HepG2 (cell line): ENCODE measurements around the gene ERBB3. TPM values are rescaled to one million over a fixed set of nuclear protein-coding genes. Genes with fewer than 3 reads are reported as not detected.

ENCODE experiments used
- ATF5 ChIP-seq: sonication (generic); formaldehyde crosslinking; IDR thresholded peaks from 2 replicates; pipeline ENCODE4 v1.4.0; 2020; ENCODE audit warnings: mild to moderate bottlenecking, low read depth, missing genetic modification reagents
- ATF6 ChIP-seq: sonication (generic); formaldehyde crosslinking; conservative IDR thresholded peaks from 2 replicates; pipeline ENCODE4 v1.4.0; 2020; ENCODE audit warnings: missing genetic modification reagents
- ESRRA ChIP-seq: sonication (generic); formaldehyde crosslinking; IDR thresholded peaks from 2 replicates; pipeline ENCODE4 v1.5.1; 2020; ENCODE audit warnings: mild to moderate bottlenecking, low read depth, missing genetic modification reagents
- HDAC2 ChIP-seq: sonication (generic); formaldehyde crosslinking; IDR thresholded peaks from 2 replicates; pipeline ENCODE4 v1.4.0; 2020; ENCODE audit warnings: missing genetic modification reagents
- MEF2D ChIP-seq: sonication (generic); formaldehyde crosslinking; IDR thresholded peaks from 2 replicates; pipeline ENCODE4 v1.5.1; 2020; ENCODE audit warnings: mild to moderate bottlenecking, missing genetic modification reagents
- RFXAP ChIP-seq: sonication (generic); formaldehyde crosslinking; IDR thresholded peaks from 2 replicates; pipeline ENCODE4 v1.4.0; 2020; ENCODE audit warnings: missing genetic modification reagents, borderline replicate concordance
- SIN3A ChIP-seq: IDR thresholded peaks from 2 replicates; pipeline ENCODE4 v1.6.1; 2011; ENCODE audit warnings: low read depth, mild to moderate bottlenecking, control low read depth, low read length, borderline replicate concordance
- SYNCRIP ChIP-seq: fragments of 200-400 bp; formaldehyde crosslinking; IDR thresholded peaks from 2 replicates; pipeline ENCODE4 v1.6.1; 2018; ENCODE audit warnings: mild to moderate bottlenecking, low read depth, low read length; ENCODE audit not compliant: insufficient read depth
- THRA ChIP-seq: sonication (generic); formaldehyde crosslinking; IDR thresholded peaks from 2 replicates; pipeline ENCODE4 v1.4.0; 2020; ENCODE audit warnings: missing genetic modification reagents, borderline replicate concordance
- TOPORS ChIP-seq: sonication (generic); formaldehyde crosslinking; IDR thresholded peaks from 2 replicates; pipeline ENCODE4 v1.8.0; 2023; ENCODE audit warnings: mild to moderate bottlenecking, missing genetic modification reagents
- ZBTB26 ChIP-seq: IDR thresholded peaks from 2 replicates; pipeline ENCODE4 v1.6.1; 2016; ENCODE audit warnings: missing compliant biosample characterization, missing genetic modification reagents, borderline replicate concordance
- ZFY ChIP-seq: sonication (generic); formaldehyde crosslinking; IDR thresholded peaks from 2 replicates; pipeline ENCODE4 v1.4.0; 2020; ENCODE audit warnings: missing genetic modification reagents
- ZHX2 ChIP-seq, 2 experiments: sonication (generic) in 1 of 2; formaldehyde crosslinking in 1 of 2; IDR thresholded peaks; 2 replicates each; pipeline versions ENCODE4 v1.6.1 to v1.9.0; 2014 to 2022; ENCODE audit warnings: antibody characterized with exemption in 1 of 2, borderline replicate concordance in 1 of 2, inconsistent platforms in 1 of 2, low read depth in 1 of 2, missing genetic modification reagents in 1 of 2
- ZNF549 ChIP-seq: sonication (generic); formaldehyde crosslinking; IDR thresholded peaks from 2 replicates; pipeline ENCODE4 v1.5.0; 2020; ENCODE audit warnings: missing genetic modification reagents
- ZNF709 ChIP-seq: sonication (generic); formaldehyde crosslinking; IDR thresholded peaks from 2 replicates; pipeline ENCODE4 v1.5.0; 2020; ENCODE audit warnings: mild to moderate bottlenecking, missing genetic modification reagents
- polyA plus RNA-seq, 8 experiments: library from polyadenylated mRNA; depleted of rRNA in 3 of 8; stranded (reverse) in 7 of 8; unstranded in 1 of 8; fragments of >200 nt; fragmentation: Illumina TruSeq in 4 of 8; extraction: Trizol in 4 of 8; gene quantifications; 2 replicates each; pipeline versions ENCODE4 v1.2.1 to v1.2.3, GENCODE V29; 2011 to 2016; ENCODE audit warnings: low read depth in 4 of 8, missing spikeins in 1 of 8, mixed read lengths in 1 of 8; ENCODE audit not compliant: insufficient read depth in 1 of 8
- total RNA-seq, 5 experiments: library from RNA; depleted of rRNA; stranded (reverse); fragments of >200 nt; fragmentation: Illumina TruSeq; extraction: Trizol; gene quantifications; 2 replicates each; pipeline ENCODE4 v1.2.3, GENCODE V29; 2016; ENCODE audit warnings: low read depth in 1 of 5

The ERBB3 gene
- total and polyA plus RNA-seq, 2 of the 13 experiments (the other 11 are each of a cell fraction or from before 2014, with no cell fraction given) = 93.6 to 358 TPM

GRCh38 chr12:56041552-56042429, 38.2 kb upstream of the ERBB3 start, which contains the start of gene RPS26 (continued):
- peak; percentile 66; the same call in 1 of the 2 replicates for TF ChIP-seq ZBTB26
- TF ChIP-seq MEF2D (CRISPR knock-in tag) = no peak
- peak; percentile 57; the same call in 1 of the 2 replicates for TF ChIP-seq ATF6 (CRISPR knock-in tag)
- TF ChIP-seq THRA = peak; percentile 57
- peak; percentile 89 for TF ChIP-seq ZHX2 (IDR thresholded peaks at IDR 0.05; ENCODE audit: low read depth)
- TF ChIP-seq ZHX2 (CRISPR knock-in tag; IDR thresholded peaks at IDR 0.05; ENCODE audit: borderline replicate concordance) = peak; percentile 68; the same call in 1 of the 2 replicates
- no peak for TF ChIP-seq ZNF549
- TF ChIP-seq ZFY (CRISPR knock-in tag) = peak; percentile 77
- peak; percentile 57; the same call in 1 of the 2 replicates for TF ChIP-seq HDAC2
- 0 out of 2 replicates have a peak, but pooled peaks have one; percentile 76 for TF ChIP-seq SIN3A
- peak; percentile 75; the same call in 1 of the 2 replicates for TF ChIP-seq RFXAP (CRISPR knock-in tag)
- no peak for TF ChIP-seq SYNCRIP
- TF ChIP-seq ATF5 = no peak
- peak; percentile 88; the same call in 1 of the 2 replicates for TF ChIP-seq ZNF709 (CRISPR knock-in tag)
- no peak; the same call in 1 of the 2 replicates for TF ChIP-seq ESRRA (CRISPR knock-in tag)
- TF ChIP-seq TOPORS (CRISPR knock-in tag) = no peak; the same call in 1 of the 2 replicates
